Mammary epithelial cell (primary cell): ENCODE measurements around the gene ORAI3.

ENCODE experiments used
- EZH2 ChIP-seq: IDR thresholded peaks from 2 replicates; pipeline ENCODE4 v1.6.1; 2012; ENCODE audit warnings: low read length, inconsistent platforms, borderline replicate concordance
- TF ChIP-seq, protein P1 (sequence below), 2 donors: IDR thresholded peaks in 1 of 2; conservative IDR thresholded peaks in 1 of 2; 2 replicates each; pipeline ENCODE4 v1.5.1; 2011 to 2012; ENCODE audit warnings: inconsistent platforms in 2 of 2, low read length in 2 of 2, mild to moderate bottlenecking in 2 of 2, control low read depth in 1 of 2, low read depth in 1 of 2; ENCODE audit not compliant: insufficient read depth in 1 of 2; ENCODE audit errors: extremely low read depth in 1 of 2

DNA sequence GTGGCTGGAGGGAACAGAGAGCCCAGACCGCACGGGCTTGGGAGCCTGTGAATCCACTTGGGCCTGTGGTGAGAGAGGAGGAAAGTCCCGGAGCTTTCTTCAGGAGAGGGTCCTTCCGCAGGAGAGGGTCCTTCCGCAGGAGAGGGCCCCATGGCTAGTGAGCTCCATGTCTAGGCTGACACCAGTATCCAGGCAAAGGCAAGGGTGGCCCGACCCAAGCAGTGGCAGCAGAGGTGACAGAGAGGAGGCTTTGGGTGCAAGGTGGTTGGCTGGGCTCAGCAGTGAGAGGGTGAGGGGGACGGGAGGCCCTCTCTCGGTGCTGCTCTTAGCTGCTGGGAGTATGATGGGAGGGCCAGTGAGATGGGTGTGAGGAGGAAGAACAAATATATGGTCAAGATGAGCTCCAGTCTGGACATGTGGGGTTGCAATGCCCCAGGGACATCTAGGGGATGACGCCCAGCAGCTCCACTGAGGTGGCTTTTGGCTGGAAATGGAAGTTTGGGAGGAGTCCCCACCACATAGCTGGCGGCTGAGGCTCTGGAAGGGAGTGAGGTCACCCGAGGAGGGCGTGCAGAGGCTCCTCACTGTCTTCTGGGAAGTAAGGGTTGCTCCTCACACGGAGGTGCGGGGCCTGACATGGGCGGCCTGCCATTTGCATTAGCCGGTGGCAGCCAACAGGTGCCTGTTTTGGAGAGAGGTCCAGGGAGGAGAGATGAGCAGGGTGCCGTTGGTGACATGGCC lies 33.9 kb downstream of the ORAI3 start:
- no peak for TF ChIP-seq EZH2
- TF ChIP-seq, protein P1, sequence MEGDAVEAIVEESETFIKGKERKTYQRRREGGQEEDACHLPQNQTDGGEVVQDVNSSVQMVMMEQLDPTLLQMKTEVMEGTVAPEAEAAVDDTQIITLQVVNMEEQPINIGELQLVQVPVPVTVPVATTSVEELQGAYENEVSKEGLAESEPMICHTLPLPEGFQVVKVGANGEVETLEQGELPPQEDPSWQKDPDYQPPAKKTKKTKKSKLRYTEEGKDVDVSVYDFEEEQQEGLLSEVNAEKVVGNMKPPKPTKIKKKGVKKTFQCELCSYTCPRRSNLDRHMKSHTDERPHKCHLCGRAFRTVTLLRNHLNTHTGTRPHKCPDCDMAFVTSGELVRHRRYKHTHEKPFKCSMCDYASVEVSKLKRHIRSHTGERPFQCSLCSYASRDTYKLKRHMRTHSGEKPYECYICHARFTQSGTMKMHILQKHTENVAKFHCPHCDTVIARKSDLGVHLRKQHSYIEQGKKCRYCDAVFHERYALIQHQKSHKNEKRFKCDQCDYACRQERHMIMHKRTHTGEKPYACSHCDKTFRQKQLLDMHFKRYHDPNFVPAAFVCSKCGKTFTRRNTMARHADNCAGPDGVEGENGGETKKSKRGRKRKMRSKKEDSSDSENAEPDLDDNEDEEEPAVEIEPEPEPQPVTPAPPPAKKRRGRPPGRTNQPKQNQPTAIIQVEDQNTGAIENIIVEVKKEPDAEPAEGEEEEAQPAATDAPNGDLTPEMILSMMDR (conservative IDR thresholded peaks at IDR 0.05 in 1 of 2, IDR thresholded peaks at IDR 0.05 in 1 of 2; ENCODE audit: extremely low read depth in 1 of 2, insufficient read depth in 1 of 2, low read depth in 1 of 2, low read length in 2 of 2) = no peak
